HG03095 (cell line): Measurements from ENCODE around the gene ZNF710.
"Not testable (repeated sequence)": the region's sequence is repeated elsewhere in the genome, so short reads cannot be mapped to it uniquely, and the experiment has no call there.

Source experiments
- ATAC-seq: cut with Tn5 transposase; IDR thresholded peaks from one replicate; pipeline ENCODE4 v1.9.1; 2021; ENCODE audit warnings: moderate library complexity; ENCODE audit not compliant: unreplicated experiment

The ZNF710 gene

GRCh38 chr15:90058308-90058707 is 57.2 kb downstream of the ZNF710 start:
- peak; percentile 38 for ATAC-seq

DNA sequence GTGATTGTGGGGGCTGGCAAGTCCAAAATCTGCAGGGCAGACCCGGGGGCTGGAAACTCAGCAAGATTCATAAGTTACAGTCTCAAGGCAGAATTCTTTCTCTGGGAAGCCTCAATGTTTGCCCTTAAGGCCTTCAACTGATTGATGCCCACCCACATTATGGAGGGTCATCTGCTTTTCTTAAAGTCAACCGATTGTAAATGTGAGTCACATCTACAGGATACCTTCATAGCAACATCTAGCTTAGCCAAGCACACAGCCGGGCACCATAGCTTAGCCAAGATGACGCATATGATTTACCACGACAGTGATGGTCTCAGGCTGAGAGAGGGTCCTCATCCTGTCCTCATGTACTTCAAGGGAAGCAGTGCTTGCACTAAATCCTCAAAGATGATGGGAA is 57.7 kb downstream of the ZNF710 start:
- no peak for ATAC-seq

GRCh38 chr15:90059208-90059985 is 58.3 kb downstream of the ZNF710 start:
- ATAC-seq = peak; percentile 81

DNA sequence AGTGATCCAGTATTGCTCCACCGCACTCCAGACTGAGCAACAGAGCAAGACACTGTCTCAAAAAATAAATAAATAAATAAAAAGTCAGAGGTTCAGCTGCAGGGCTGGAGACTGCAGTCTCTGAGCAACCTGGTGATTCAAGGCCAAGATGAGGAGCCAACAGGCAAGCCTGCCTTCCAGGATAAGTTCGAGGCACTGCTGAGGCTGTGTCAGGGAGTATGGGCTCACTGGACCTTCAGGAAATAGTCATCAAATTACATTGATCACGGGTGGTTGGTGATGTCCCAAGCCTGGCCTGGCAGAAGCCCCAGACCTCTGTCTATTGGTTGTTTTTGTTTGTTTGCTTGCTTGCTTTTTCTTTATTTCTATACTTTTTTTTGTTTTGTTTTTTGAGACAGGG is 59.7 kb downstream of the ZNF710 start:
- ATAC-seq = no peak

DNA sequence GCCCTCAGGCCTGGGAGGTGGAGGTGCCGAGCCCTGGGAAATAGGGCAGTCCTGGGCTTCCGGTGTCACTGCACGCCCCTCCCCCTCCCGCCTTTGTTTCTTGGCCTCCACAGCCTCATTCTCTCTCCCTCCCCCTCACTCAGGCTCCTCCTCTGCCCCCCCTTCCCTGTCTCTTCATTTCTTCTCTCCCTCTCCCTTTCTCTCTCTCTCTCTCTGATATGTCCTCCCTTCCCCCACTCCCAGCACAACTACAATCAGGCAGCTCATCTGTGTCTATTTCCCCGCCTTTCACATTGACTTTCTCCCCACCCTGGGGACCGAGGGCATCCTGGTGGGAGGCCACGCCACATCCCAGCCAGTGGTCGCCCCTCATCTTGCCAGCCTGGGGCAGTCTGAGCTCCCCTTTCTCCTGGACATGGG is 60.9 kb downstream of the ZNF710 start:
- ATAC-seq = no peak

DNA sequence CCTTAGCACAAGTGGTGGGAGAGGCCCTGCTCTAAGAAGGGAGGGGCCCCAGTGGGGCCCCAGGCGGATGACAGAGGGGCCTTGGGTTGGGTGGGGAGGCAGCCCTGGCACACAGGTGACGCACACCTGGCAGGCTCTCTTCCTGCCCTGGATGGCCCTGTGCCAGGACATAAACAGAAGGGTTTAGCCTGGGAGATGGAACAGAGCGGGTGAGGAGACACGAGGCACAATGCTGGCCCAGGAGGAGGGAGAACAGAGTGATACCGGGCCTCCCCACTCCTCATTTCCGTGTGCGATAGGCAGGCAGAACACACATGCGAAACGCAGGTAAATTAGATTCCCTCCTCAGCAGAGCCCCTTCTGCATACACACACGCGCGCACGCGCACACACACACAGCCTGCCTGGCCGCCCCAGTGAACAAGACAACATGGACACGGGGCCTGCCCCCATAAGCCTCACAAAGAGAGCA is 61.4 kb downstream of the ZNF710 start:
- ATAC-seq = no peak

DNA sequence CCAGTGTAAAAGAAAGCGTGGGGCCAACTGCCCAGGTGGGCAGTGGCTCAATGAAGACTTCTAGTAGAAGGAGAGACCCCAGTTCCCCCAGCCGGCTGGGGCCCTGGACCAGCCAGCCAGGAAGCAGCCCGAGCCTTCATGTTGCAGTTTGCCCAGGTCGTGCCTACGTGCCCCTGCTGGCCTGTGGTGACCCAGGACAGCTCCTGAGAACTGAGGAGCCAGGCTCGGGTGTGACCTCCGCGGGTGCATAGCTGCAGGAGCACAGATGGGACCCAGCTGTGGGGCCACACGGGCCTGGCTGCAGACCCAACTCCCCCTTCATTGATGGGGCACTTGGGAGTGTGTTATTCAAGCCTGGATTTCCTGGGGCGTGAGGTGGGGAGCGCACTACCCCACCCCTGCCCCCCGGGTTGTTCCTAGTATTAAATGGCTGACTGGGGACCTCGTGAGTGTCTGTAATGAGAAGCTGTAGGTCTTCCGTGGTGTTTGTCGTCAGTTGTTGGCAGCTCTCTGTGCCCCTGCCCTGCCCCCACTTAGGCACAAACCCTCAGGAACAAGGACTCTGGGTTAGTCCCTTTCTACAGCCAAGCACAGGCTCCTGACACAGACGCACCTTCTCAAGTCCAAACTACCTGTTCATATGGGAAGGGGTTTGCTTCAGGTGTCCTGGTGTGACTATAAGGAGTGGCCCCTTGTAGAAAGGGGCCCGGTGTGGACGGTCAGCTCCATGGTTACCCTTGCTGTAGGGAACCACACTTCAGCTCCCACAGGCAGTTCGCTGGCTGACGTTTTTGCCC is 62.0 kb downstream of the ZNF710 start:
- no peak for ATAC-seq

DNA sequence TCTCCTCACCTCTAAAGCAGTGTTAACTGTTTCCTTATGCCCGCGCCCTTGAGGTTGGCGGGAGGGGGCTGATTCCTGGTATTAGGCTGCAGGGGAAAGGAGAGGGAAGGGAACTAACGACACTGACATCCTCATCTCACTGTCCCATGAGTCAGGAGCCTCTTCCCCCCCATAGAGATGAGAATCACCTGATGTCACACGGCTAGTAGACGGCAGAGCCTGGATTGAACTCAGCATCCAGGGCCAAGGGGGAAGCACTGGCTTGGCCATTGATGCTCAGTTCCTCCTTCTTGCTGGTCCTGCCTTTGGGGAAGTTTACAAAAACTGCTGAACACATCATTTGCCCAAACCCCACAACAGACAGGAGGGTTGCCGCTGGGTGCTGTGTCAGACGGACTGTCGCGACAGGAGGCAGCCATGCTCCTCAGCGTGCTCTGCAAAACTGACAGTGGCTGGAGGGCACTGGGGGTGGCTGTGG is 62.7 kb downstream of the ZNF710 start:
- no peak for ATAC-seq

DNA sequence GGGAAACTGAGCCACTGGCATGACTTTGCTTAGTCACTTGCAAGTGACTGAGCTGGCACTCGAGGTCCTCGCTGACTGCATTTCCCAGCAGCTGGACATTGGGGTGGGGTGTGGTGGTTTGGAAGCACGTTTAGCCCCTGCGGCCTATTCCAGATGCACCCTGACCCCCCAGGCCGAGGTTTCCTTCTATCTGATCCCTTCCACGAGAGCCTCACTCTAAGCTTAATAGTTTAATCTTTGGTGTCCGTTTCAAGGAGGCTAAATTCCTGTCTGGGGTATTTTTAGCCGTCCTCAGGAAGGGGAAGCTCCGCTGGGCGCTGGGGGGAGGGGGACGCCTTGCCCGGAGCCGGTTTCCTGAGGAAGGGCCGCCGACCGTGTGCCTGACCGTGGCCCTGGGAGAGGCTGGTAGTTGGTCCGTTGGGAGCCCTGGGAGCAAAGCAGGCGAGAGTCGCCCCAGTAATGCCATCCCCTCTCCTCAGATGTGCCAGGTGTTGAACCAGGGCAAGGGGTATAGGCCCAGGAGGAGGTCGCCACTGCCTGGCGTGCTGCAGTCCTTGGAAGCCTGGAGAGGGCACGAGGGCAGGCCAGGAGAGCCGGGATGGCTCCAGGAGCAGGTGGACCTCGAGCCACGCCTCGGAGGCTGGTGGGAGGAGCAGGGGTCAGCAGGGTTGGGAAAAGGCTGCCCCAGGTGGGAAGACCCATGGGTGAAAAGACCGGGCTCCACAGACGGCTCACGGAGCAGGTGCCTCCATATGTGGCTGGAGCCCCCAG is 64.0 kb downstream of the ZNF710 start:
- ATAC-seq = no peak

- no peak for ATAC-seq
Measured at GRCh38 chr15:90065682-90066049, 64.5 kb downstream of the ZNF710 start.

GRCh38 chr15:90067181-90067952 is 66.2 kb downstream of the ZNF710 start:
- ATAC-seq = no peak

GRCh38 chr15:90067953-90068606 is 67.0 kb downstream of the ZNF710 start:
- ATAC-seq = no peak

DNA sequence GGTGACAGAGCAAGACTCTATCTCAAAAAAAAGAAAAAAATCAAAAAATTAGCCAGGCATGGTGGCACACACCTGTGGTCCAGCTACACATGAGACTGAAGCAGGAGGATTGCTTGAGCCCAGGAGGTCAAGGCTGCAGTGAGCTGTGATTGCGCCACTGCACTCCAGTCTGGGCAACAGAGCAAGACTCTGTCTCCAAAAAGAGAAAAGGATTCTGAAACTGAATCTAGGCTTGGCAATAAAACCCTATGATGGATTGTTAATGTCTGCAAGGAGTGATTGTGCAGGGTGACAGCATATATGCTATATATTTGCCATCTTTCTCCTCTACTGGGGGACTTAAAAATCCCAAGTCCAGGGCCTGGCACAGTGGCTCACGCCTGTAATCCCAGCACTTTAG is 69.5 kb downstream of the ZNF710 start:
- ATAC-seq = not testable (repeated sequence)

DNA sequence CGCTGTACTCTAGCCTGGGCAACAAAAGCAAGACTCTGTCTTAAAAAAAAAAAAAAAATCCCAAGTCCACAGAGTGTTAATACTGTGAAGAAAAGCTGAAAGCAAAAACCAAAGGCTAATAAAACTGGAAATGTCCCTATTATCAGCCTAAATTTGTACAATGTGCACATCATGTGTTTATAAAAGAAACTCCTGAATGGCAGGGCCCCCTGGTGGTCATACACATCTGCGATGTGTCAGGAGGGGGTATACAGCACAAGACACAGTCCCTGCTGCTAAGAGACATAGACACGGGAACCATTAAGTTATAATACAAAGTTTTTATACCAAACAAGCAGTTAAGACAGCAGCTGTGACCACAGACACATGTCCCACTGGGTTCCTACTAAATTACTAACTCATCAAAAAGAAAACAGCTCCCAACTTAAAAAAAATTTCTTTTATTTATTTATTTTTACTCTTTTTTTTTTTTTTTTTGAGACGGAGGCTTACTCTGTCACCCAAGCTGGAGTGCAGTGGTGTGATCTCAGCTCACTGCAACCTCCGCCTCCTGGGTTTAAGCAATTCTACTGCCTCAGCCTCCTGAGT is 70.2 kb downstream of the ZNF710 start:
- peak; percentile 51 for ATAC-seq

DNA sequence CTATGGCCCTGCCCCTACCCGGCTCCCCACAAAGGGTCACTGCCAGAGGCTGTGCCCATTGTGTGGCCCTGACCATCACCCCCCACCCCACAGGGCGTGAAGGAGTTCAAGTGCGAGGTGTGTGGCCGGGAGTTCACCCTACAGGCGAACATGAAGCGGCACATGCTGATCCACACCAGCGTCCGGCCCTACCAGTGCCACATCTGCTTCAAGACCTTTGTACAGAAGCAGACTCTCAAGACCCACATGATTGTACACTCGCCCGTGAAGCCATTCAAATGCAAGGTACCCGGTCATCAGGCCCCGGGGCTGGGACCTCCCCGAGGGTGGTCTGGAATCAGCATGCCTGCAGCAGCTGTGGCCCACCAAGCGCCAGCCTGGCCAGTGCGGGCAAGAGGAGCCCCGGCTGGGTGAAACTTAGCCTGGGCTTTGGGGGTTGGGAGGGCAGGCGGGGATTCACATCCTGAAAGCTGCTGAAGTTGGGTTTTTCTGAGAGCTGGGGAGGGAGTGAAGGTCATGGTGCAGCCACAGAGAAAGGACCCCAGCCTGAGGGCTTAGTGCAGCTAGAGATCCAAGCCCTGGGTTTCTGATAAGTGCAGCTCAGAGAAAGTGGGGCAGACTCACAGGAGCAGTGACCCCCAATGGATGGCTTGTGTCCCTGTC is 72.0 kb downstream of the ZNF710 start:
- no peak for ATAC-seq

DNA sequence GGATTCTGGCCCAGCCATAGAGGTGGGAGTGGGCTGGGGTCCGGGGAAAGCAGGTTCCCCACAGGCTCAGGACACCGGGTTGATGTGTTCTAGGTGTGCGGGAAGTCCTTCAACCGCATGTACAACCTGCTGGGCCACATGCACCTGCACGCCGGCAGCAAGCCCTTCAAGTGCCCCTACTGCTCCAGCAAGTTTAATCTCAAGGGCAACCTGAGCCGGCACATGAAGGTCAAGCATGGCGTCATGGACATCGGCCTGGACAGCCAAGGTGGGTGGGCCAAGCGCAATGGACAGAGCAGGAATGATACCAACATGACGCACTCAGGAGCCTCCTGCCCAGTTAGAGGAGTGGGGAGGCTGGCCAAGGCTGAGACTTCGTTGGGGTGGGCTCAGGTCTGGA is 72.9 kb downstream of the ZNF710 start:
- no peak for ATAC-seq

DNA sequence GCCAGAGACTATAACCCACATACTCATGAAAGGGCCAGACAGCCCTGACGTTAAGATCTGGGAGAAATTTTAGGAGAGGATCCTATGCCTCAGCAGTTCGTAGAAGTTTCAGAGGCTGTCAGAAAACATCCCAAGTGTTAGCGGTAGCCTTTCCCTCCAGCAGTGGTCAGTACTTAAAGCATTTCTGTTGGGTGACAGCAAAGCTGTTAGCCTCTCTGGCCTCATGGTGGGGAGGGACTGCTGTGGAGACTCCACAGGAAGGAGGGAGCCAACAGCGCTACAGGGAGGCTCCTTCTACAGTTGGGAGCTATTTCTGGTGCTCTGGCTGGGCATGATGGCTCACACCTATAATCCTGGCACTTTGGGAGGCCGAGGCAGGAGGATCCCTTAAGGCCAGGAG is 73.8 kb downstream of the ZNF710 start:
- no peak for ATAC-seq

GRCh38 chr15:90075420-90076289 is 74.5 kb downstream of the ZNF710 start:
- no peak for ATAC-seq
